Measurements from ENCODE around the gene CACNG3.

- TF ChIP-seq EZH2phosphoT487 (IDR thresholded peaks at IDR 0.05; ENCODE audit: borderline replicate concordance, low read length) (no peak), CTCF (conservative IDR thresholded peaks at IDR 0.05; ENCODE audit: low read depth, low read length) (no peak), EZH2 (IDR thresholded peaks at IDR 0.05; ENCODE audit: low read length, unreplicated experiment) (no peak)
These were observed 1.8 kb downstream of the CACNG3 start for GRCh38 chr16:24257958-24258357.

Data from PC-3 (cell line).